ENCODE results near the gene SCYGR7. TPM values are rescaled to one million over a fixed set of nuclear protein-coding genes. Genes with fewer than 3 reads are reported as not detected.

The SCYGR7 gene
- total and polyA plus RNA-seq, 2 of the 13 experiments (the other 11 are each of a cell fraction or from before 2014, with no cell fraction given) = not detected

- TF ChIP-seq, protein P1, sequence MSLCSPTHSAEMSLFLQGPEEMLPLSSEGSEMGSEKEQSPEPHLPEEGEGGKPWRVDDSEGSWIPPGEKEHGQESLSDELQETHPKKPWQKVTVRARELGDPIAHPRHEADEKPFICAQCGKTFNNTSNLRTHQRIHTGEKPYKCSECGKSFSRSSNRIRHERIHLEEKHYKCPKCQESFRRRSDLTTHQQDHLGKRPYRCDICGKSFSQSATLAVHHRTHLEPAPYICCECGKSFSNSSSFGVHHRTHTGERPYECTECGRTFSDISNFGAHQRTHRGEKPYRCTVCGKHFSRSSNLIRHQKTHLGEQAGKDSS (CRISPR knock-in tag; IDR thresholded peaks at IDR 0.05; ENCODE audit: borderline replicate concordance, low read depth) = no peak
- TF ChIP-seq ZSCAN31 (CRISPR knock-in tag; IDR thresholded peaks at IDR 0.05; ENCODE audit: low read depth) = 0 out of 2 replicates have a peak, but pooled peaks have one; percentile 28
- no peak for TF ChIP-seq SNAI1 (CRISPR knock-in tag; IDR thresholded peaks at IDR 0.05; ENCODE audit: borderline replicate concordance)
- no peak for TF ChIP-seq HNF4A (CRISPR knock-in tag; IDR thresholded peaks at IDR 0.05)
- TF ChIP-seq, protein P2, sequence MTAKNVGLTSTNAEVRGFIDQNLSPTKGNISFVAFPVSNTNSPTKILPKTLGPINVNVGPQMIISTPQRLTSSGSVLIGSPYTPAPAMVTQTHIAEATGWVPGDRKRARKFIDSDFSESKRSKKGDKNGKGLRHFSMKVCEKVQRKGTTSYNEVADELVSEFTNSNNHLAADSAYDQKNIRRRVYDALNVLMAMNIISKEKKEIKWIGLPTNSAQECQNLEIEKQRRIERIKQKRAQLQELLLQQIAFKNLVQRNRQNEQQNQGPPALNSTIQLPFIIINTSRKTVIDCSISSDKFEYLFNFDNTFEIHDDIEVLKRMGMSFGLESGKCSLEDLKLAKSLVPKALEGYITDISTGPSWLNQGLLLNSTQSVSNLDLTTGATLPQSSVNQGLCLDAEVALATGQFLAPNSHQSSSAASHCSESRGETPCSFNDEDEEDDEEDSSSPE (CRISPR knock-in tag; IDR thresholded peaks at IDR 0.05) = no peak
- no peak for TF ChIP-seq MEF2D (CRISPR knock-in tag; IDR thresholded peaks at IDR 0.05)
- 0 out of 2 replicates have a peak, but pooled peaks have one; percentile 27 for TF ChIP-seq NR2C2 (CRISPR knock-in tag; IDR thresholded peaks at IDR 0.05; ENCODE audit: borderline replicate concordance)
- no peak for TF ChIP-seq SMYD3 (CRISPR knock-in tag; IDR thresholded peaks at IDR 0.05)
- TF ChIP-seq ZNF713 (CRISPR knock-in tag; IDR thresholded peaks at IDR 0.05) = no peak
- TF ChIP-seq SP5 (CRISPR knock-in tag; IDR thresholded peaks at IDR 0.05; ENCODE audit: borderline replicate concordance, low read depth) = no peak
- no peak for TF ChIP-seq DNMT3B (CRISPR knock-in tag; conservative IDR thresholded peaks at IDR 0.05)
- no peak for TF ChIP-seq RFX3 (CRISPR knock-in tag; IDR thresholded peaks at IDR 0.05)
- no peak for TF ChIP-seq JUNB (CRISPR knock-in tag; IDR thresholded peaks at IDR 0.05; ENCODE audit: borderline replicate concordance)
- TF ChIP-seq RARG (CRISPR knock-in tag; IDR thresholded peaks at IDR 0.05; ENCODE audit: low read depth) = no peak
- peak; percentile 46 for TF ChIP-seq SAP130 (CRISPR knock-in tag; IDR thresholded peaks at IDR 0.05; ENCODE audit: low read depth)
- peak; percentile 56; the same call in 1 of the 2 replicates for TF ChIP-seq HDAC1 (CRISPR knock-in tag; IDR thresholded peaks at IDR 0.05)
- 0 out of 2 replicates have a peak, but pooled peaks have one; percentile 23 for TF ChIP-seq SRY (CRISPR knock-in tag; IDR thresholded peaks at IDR 0.05)
- TF ChIP-seq, protein P3, sequence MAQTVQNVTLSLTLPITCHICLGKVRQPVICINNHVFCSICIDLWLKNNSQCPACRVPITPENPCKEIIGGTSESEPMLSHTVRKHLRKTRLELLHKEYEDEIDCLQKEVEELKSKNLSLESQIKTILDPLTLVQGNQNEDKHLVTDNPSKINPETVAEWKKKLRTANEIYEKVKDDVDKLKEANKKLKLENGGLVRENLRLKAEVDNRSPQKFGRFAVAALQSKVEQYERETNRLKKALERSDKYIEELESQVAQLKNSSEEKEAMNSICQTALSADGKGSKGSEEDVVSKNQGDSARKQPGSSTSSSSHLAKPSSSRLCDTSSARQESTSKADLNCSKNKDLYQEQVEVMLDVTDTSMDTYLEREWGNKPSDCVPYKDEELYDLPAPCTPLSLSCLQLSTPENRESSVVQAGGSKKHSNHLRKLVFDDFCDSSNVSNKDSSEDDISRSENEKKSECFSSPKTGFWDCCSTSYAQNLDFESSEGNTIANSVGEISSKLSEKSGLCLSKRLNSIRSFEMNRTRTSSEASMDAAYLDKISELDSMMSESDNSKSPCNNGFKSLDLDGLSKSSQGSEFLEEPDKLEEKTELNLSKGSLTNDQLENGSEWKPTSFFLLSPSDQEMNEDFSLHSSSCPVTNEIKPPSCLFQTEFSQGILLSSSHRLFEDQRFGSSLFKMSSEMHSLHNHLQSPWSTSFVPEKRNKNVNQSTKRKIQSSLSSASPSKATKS (CRISPR knock-in tag; IDR thresholded peaks at IDR 0.05) = no peak
- no peak for TF ChIP-seq ZNF572 (CRISPR knock-in tag; IDR thresholded peaks at IDR 0.05)
- TF ChIP-seq ATAD3A (CRISPR knock-in tag; IDR thresholded peaks at IDR 0.05) = no peak
- peak; percentile 74; the same call in 1 of the 2 replicates for TF ChIP-seq NRL (CRISPR knock-in tag; IDR thresholded peaks at IDR 0.05; ENCODE audit: borderline replicate concordance)
- TF ChIP-seq, protein P4, sequence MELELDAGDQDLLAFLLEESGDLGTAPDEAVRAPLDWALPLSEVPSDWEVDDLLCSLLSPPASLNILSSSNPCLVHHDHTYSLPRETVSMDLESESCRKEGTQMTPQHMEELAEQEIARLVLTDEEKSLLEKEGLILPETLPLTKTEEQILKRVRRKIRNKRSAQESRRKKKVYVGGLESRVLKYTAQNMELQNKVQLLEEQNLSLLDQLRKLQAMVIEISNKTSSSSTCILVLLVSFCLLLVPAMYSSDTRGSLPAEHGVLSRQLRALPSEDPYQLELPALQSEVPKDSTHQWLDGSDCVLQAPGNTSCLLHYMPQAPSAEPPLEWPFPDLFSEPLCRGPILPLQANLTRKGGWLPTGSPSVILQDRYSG (CRISPR knock-in tag; IDR thresholded peaks at IDR 0.05) = no peak
- no peak for TF ChIP-seq ZNF83 (CRISPR knock-in tag; IDR thresholded peaks at IDR 0.05; ENCODE audit: borderline replicate concordance)
- TF ChIP-seq ZFP36L2 (CRISPR knock-in tag; IDR thresholded peaks at IDR 0.05) = no peak
Measured at GRCh38 chr2:227717687-227718567, 10.2 kb upstream of the SCYGR7 start, which contains the start of gene SLC19A3 (continued).
